Effector memory CD8-positive, alpha-beta T cell (primary cell): ENCODE measurements around the gene PRKCZ.

ENCODE experiments used
- ATAC-seq: fragments of 150-1000 bp; cut with Tn5 transposase; replicated peaks from 2 replicates; pipeline ENCODE4 v1.10.0; 2021; ENCODE audit warnings: mild to moderate bottlenecking, moderate library complexity
- DNase-seq, 3 experiments: peaks; one replicate each; pipeline ENCODE4 v3.0.0; 2021
- H3K27ac Mint-ChIP-seq, 2 donors: one replicate each; pipeline ENCODE4 v1.8.0; 2022; ENCODE audit warnings: mild to moderate bottlenecking in 2 of 2, mixed read lengths in 2 of 2, moderate library complexity in 2 of 2
- H3K27me3 Mint-ChIP-seq, 2 donors: one replicate each; pipeline ENCODE4 v1.8.0; 2022; ENCODE audit warnings: mixed read lengths in 2 of 2
- H3K36me3 Mint-ChIP-seq: one replicate; pipeline ENCODE4 v1.8.0; 2022; ENCODE audit warnings: mild to moderate bottlenecking, moderate library complexity, mixed read lengths; ENCODE audit not compliant: insufficient read depth
- H3K4me1 Mint-ChIP-seq, 2 donors: one replicate each; pipeline ENCODE4 v1.8.0; 2022; ENCODE audit warnings: low read depth in 2 of 2, mixed read lengths in 2 of 2
- H3K4me3 Mint-ChIP-seq, 2 donors: one replicate each; pipeline ENCODE4 v1.8.0; 2022; ENCODE audit warnings: mild to moderate bottlenecking in 2 of 2, mixed read lengths in 2 of 2, moderate library complexity in 2 of 2
- H3K9me3 Mint-ChIP-seq, 2 donors: one replicate each; pipeline ENCODE4 v1.8.0; 2022; ENCODE audit warnings: mixed read lengths in 2 of 2

Gene PRKCZ

DNA sequence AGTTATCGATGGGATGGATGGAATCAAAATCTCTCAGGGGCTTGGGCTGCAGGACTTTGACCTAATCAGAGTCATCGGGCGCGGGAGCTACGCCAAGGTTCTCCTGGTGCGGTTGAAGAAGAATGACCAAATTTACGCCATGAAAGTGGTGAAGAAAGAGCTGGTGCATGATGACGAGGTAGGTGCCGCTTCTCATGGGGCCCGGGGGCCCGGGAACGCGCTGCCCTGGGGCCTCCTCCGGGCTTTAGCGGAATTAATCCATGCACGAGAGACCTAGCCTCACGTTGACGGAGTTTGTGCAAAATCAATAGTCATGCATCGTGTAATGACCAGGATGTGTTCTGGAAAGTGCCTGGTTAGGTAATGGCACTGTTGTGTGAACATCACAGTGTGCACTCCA lies 100.6 kb downstream of the PRKCZ start:
- Mint-ChIP-seq H3K4me3 (no peak overlapping the region), H3K4me1 (peaks cover 5 to 9% of the 10 kb centered on the region in 2 donors), H3K9me3 (peaks cover 0 to 8% of the 10 kb centered on the region in 2 donors), H3K27ac (peak overlapping the region in 1 of 2 donors; percentile 37), H3K27me3 (no peaks in the 10 kb centered on the region), H3K36me3 (peaks cover 6% of the 10 kb centered on the region)
- DNase-seq (no peak), ATAC-seq (no peak)

DNA sequence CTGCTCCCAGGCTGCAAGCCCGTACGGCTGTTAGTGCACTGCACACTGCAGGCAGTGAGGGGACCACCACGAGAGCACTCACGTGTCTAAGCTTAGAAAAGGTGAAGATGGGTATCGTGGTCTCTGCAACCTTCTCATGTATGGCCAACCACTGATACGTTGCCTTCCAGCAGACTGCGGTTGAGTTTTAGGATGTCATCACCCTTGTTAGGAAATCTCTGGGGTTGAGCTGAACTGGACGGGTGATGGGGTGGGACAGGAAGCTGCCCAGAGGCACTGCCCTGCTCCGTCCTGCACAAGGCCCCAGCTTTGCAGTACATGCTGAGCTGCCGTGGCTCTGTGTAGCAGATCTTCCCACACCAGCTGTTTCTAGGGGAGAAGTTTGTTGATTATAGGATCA lies 101.0 kb downstream of the PRKCZ start:
- Mint-ChIP-seq H3K4me3 (no peak overlapping the region), H3K36me3 (peaks cover 6% of the 10 kb centered on the region), H3K9me3 (peaks cover 0 to 8% of the 10 kb centered on the region in 2 donors), H3K4me1 (peaks cover 5 to 9% of the 10 kb centered on the region in 2 donors), H3K27ac (peak overlapping the region in 1 of 2 donors; percentile 41), H3K27me3 (no peaks in the 10 kb centered on the region)
- no peak for ATAC-seq
- DNase-seq: no peak

DNA sequence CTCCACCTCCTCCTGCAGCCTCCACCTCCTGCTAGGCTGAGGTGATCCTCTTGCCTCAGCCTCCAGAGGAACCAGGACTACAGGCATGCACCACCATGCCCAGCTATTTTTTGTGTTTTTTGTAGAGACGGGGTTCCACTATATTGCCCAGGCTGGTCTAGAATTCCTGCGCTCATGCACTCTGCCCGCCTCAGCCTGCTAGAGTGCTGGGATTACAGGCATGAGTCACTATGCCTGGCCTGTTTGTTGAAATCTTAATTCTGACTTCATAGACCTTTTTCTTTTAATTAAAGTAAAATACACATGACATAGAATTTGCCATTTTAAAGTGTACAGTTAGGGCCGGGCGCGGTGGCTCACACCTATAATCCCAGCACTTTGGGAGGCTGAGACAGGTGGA lies 101.7 kb downstream of the PRKCZ start:
- peaks cover 0 to 8% of the 10 kb centered on the region in 2 donors for H3K9me3 Mint-ChIP-seq
- H3K27ac Mint-ChIP-seq: peak overlapping the region in 1 of 2 donors; percentile 41
- peaks cover 5 to 9% of the 10 kb centered on the region in 2 donors for H3K4me1 Mint-ChIP-seq
- no peak overlapping the region for H3K4me3 Mint-ChIP-seq
- DNase-seq (no peak), ATAC-seq (no peak)
- no peaks in the 10 kb centered on the region for H3K27me3 Mint-ChIP-seq
- peaks cover 6% of the 10 kb centered on the region for H3K36me3 Mint-ChIP-seq

DNA sequence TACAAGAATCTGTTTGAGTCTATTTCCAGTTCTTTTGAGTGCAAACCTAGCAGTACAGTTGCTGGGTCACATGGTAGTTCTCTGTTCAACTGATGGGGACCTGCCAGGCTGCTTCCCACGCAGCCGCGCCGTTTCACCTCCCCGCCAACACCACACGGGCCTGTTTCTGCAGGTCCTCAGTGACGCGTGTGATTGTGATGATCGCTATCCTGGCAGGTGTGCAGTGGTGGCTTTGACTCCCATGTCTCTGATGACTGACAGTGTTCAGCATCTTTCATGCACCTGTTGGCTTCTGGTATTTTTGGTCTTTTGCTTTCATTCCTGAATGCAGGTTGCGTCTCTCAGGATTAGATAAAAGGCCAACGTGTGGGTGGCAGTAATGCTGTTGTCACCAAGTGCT lies 102.7 kb downstream of the PRKCZ start:
- Mint-ChIP-seq H3K4me1 (peaks cover 5 to 9% of the 10 kb centered on the region in 2 donors), H3K4me3 (peak overlapping the region in 1 of 2 donors; percentile 35), H3K9me3 (peaks cover 0 to 8% of the 10 kb centered on the region in 2 donors), H3K27me3 (no peaks in the 10 kb centered on the region), H3K27ac (no peak overlapping the region), H3K36me3 (peaks cover 10% of the 10 kb centered on the region)
- DNase-seq (no peak), ATAC-seq (no peak)

DNA sequence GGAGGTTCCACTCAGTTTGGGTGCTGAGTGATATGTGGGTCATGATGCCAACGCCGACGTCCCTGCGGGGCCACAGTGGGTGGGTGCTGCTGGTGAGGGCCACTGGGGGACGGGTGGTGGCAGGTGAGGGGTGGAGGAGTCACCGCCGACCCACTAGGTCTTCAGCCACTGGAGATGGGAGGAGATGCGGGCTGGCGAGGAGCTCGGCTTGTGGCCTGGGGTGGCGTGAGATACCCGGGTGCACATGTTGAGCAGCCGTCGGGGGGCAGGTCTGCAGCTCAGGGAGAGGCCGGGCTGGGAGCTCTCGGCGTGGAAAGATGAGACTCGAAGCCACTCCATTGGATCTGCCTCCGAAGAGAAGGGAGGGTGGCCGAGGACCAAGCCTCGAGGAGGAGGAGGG lies 103.8 kb downstream of the PRKCZ start:
- Mint-ChIP-seq H3K4me1 (peaks cover 5 to 9% of the 10 kb centered on the region in 2 donors), H3K4me3 (no peak overlapping the region), H3K27me3 (no peaks in the 10 kb centered on the region), H3K27ac (no peak overlapping the region), H3K36me3 (peaks cover 10% of the 10 kb centered on the region), H3K9me3 (peaks cover 0 to 8% of the 10 kb centered on the region in 2 donors)
- DNase-seq (no peak), ATAC-seq (no peak)

DNA sequence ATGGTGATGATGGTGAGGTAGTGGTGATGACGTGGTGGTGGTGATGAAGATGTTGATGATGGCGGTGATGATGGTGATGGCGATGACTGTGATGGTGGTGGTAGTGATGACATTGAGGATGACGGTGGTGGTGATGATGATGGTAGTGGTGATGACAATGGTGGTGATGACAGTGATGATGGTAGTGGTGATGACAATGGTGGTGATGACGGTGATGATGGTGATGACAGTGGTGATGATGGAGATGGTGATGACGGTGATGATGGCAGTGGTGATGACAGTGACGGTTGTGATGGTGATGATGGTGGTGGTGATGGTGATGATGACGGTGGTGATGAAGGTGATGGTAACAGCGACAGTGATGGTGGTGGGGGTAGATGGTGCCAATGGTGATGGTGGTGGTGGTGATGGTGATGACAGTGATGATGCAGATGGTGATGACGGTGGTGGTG lies 105.0 kb downstream of the PRKCZ start:
- ATAC-seq (no peak), DNase-seq (no peak)
- H3K27me3 Mint-ChIP-seq: no peaks in the 10 kb centered on the region
- peaks cover 0 to 8% of the 10 kb centered on the region in 2 donors for H3K9me3 Mint-ChIP-seq
- no peak overlapping the region for H3K27ac Mint-ChIP-seq
- H3K4me1 Mint-ChIP-seq: peaks cover 7 to 10% of the 10 kb centered on the region in 2 donors
- H3K36me3 Mint-ChIP-seq: peaks cover 13% of the 10 kb centered on the region
- no peak overlapping the region for H3K4me3 Mint-ChIP-seq

DNA sequence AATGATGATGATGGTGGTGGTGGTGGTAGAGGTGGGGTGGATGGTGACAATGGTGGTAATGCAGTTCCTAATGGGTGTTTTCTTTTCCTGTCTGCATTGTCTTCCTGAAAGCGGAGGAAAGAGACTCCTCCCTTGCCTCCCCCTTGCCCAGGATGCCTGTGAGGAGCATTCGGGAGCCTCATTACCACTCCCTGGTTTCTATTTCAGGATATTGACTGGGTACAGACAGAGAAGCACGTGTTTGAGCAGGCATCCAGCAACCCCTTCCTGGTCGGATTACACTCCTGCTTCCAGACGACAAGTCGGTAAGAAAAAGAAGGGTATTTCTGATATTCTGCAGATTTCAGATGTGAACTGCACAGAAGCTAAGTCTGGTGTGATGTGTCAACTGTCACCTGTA lies 105.6 kb downstream of the PRKCZ start:
- Mint-ChIP-seq H3K27ac (peak overlapping the region; percentile 19 to 38), H3K4me1 (peaks cover 13 to 14% of the 10 kb centered on the region in 2 donors), H3K4me3 (no peak overlapping the region), H3K27me3 (no peaks in the 10 kb centered on the region), H3K36me3 (peaks cover 15% of the 10 kb centered on the region), H3K9me3 (peaks cover 0 to 8% of the 10 kb centered on the region in 2 donors)
- no peak for DNase-seq
- no peak for ATAC-seq

DNA sequence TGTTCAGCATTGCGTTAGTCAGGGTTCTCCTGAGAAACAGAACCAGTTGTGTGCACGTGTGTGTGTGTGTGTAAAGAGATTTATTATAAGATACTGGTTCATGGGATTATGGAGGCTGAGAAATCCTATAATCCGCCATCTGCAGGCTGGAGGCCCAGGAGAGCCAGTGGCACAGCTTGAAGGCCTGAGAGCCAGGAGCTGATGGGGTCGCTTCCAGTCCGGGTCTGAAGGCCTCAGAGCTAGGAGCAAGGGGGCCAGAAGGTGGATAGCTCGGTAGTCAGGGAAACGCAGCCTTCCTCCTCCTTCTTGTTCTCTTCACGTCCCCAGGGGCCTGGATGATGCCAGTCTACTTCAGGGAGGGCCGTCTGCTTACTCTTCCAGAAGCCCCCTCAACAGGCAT lies 106.7 kb downstream of the PRKCZ start:
- ATAC-seq (no peak), DNase-seq (no peak)
- H3K9me3 Mint-ChIP-seq: peaks cover 0 to 8% of the 10 kb centered on the region in 2 donors
- peak overlapping the region in 1 of 2 donors; percentile 38 for H3K27ac Mint-ChIP-seq
- peaks cover 14 to 15% of the 10 kb centered on the region in 2 donors for H3K4me1 Mint-ChIP-seq
- H3K4me3 Mint-ChIP-seq: no peak overlapping the region
- no peaks in the 10 kb centered on the region for H3K27me3 Mint-ChIP-seq
- H3K36me3 Mint-ChIP-seq: peaks cover 16% of the 10 kb centered on the region

DNA sequence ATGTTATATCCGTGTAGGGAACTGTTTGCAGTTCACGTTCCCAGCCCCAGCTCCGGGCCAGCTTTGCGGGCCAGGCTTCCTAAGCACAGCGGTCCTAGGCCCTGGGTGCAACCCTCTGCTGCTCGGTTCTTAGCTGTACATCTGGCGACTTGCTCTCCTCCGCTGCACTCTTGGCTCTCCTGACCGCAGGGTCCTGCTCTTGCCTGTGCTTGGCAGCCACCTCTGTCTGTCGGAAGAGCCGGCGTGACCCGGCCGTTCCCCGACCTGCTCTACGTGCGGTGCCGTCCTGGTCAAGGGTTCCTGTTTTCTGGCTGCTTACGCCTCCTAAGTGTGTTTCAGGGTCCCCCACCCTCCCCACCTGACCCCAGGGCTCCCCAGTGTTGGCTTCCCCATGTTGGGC lies 107.6 kb downstream of the PRKCZ start:
- Mint-ChIP-seq H3K27ac (no peak overlapping the region), H3K36me3 (peaks cover 21% of the 10 kb centered on the region), H3K27me3 (no peaks in the 10 kb centered on the region), H3K9me3 (peaks cover 0 to 8% of the 10 kb centered on the region in 2 donors), H3K4me1 (peaks cover 14% of the 10 kb centered on the region in 2 donors), H3K4me3 (no peak overlapping the region)
- DNase-seq: no peak
- ATAC-seq: no peak

DNA sequence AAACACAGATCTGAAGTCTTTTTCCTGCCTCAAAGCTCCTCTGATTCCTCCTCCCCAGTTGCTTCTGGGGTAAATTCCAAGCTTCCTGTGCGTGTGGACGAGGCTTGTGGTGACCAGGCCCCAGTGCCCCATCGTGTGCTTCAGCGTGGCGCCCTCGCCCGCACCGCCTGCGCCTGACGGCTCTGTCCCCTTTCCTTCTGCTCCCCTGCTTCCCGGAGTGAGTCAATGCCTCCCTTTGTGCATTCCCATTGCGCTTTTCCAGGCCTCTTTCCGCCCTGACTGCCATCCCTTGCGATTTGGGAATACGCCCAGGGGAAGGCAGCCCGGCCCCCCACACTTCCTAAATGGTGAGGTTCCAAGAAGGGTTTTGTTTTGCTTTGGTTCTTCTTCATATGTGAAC lies 108.1 kb downstream of the PRKCZ start:
- Mint-ChIP-seq H3K27me3 (no peaks in the 10 kb centered on the region), H3K4me3 (no peak overlapping the region), H3K9me3 (peaks cover 0 to 8% of the 10 kb centered on the region in 2 donors), H3K36me3 (peaks cover 21% of the 10 kb centered on the region), H3K27ac (peak overlapping the region in 1 of 2 donors; percentile 3), H3K4me1 (peaks cover 14 to 15% of the 10 kb centered on the region in 2 donors)
- ATAC-seq (no peak), DNase-seq (no peak)

DNA sequence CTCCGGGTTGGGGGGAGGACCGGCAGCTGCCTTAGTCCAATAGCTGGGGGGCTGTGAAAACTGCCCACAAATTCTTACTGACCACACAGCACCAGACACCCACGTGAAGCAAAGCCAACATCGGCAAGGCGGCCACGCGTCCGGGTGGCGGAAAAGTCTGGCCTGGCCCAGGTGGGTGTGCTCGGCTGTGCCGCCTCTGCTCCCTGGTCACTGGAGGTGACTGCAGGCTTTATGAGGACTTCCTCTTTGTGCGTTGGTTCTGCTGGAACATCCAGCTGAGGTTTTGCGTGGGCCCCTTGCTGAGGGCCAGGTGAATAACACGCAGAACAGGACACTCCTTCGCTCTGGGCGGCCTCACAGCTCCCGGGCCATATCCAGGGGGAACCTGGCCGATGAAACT lies 108.9 kb downstream of the PRKCZ start:
- peaks cover 0 to 8% of the 10 kb centered on the region in 2 donors for H3K9me3 Mint-ChIP-seq
- peaks cover 21% of the 10 kb centered on the region for H3K36me3 Mint-ChIP-seq
- DNase-seq (no peak), ATAC-seq (no peak)
- H3K4me3 Mint-ChIP-seq: no peak overlapping the region
- H3K27me3 Mint-ChIP-seq: no peaks in the 10 kb centered on the region
- H3K4me1 Mint-ChIP-seq: peaks cover 14 to 15% of the 10 kb centered on the region in 2 donors
- H3K27ac Mint-ChIP-seq: no peak overlapping the region

DNA sequence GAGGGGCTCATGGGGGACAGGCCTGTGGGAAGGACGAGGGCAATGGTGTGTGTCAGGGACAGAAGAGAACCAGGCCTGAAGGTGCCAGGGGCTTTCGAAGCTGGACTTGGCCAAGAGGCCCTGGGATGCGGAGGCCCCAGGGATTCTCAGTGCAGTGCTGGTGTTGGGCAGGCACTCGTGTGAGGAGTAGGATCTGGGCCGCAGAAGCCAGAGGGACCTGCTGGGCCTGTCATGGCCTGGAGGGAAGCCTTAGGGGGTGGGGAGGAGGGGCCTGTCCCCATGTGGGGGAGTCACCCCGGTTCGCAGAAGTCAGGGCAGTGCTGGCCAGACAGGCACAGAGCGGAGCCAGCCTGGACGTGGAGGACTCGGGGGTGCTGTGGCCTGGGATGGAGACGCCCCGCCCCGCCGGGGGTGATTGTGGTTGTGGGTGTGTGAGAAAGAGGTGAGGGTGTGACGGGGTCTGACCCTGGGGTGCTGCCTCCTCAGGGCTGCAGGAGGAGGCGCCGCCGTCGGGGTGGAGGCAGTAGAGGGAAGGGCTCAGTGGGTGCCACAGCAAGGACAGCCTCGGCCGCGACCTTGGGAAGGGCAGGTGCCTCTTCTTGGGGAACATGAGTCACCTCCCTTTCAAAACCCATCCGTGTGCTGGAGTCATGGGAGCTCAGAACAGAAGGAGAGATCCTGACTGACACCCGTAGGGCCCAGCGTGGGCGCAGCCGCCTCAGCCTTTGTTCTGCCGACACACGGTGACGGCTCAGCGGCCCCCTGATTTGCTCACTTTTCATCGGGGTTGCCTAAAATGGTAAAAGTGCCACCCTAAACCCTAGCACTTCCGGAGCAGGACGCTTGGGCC lies 110.5 kb downstream of the PRKCZ start:
- DNase-seq (peak in 1 of 3 experiments; percentile 8), ATAC-seq (peak; percentile 83)
- Mint-ChIP-seq H3K27me3 (no peaks in the 10 kb centered on the region), H3K4me3 (peak overlapping the region in 1 of 2 donors; percentile 23), H3K9me3 (no peaks in the 10 kb centered on the region), H3K36me3 (peaks cover 18% of the 10 kb centered on the region), H3K4me1 (peaks cover 9 to 13% of the 10 kb centered on the region in 2 donors), H3K27ac (peak overlapping the region; percentile 61 to 65)

DNA sequence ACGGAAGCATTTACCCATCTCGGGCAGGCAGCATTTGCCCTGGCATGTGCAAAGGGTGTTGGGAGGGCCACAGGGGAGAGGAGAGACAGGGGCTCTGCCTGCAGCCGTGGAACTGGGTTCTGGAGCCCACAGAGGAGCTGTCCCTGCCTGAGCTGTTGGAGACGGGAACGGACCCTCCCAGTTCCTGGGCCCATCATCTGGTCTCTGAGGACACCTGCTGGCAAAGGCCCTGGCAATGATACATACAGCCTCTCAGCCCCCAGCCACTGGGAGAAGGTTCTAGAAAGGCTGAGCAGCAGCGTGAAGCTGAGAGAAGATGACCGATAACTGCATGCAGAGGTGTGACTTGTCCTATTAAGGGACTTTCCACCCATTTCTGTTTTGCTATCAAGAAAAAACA lies 113.0 kb downstream of the PRKCZ start:
- peaks cover 9 to 13% of the 10 kb centered on the region in 2 donors for H3K4me1 Mint-ChIP-seq
- no peak overlapping the region for H3K4me3 Mint-ChIP-seq
- no peaks in the 10 kb centered on the region for H3K27me3 Mint-ChIP-seq
- ATAC-seq (no peak), DNase-seq (no peak)
- H3K36me3 Mint-ChIP-seq: peaks cover 19% of the 10 kb centered on the region
- peak overlapping the region in 1 of 2 donors; percentile 65 for H3K27ac Mint-ChIP-seq
- H3K9me3 Mint-ChIP-seq: no peaks in the 10 kb centered on the region

DNA sequence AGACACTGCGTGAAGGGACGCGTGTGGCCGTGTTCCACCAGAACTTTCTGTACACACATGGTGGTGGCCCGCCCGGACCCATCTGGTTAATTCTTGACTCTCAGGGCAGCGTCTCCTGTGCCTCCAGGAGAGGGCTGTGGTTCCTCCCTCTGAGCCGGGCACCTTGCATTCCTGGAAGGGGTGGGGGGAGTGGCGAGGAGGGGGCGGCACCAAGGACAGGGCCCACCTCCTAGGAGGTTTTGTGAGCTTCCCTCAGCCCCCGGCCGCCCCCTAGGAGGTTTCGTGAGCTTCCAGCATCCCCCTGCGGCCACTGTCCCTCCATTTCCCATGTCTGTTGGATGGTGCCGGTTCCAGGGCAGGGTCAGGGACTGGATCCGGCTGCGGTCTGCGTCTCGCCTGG lies 115.4 kb downstream of the PRKCZ start:
- H3K4me1 Mint-ChIP-seq: peaks cover 2 to 7% of the 10 kb centered on the region in 2 donors
- no peak overlapping the region for H3K27ac Mint-ChIP-seq
- no peak overlapping the region for H3K4me3 Mint-ChIP-seq
- no peaks in the 10 kb centered on the region for H3K9me3 Mint-ChIP-seq
- H3K27me3 Mint-ChIP-seq: no peaks in the 10 kb centered on the region
- ATAC-seq: no peak
- DNase-seq: no peak
- peaks cover 19% of the 10 kb centered on the region for H3K36me3 Mint-ChIP-seq
